Muscle layer of colon (tissue), 2 donors: ENCODE results near the gene TSSC4.

Experiments used
- H3K27ac ChIP-seq: one replicate; pipeline ENCODE4 v1.7.0; 2013; ENCODE audit warnings: low read depth, mild to moderate bottlenecking, low read length, moderate library complexity
- H3K27me3 ChIP-seq, 2 donors: one replicate each; pipeline ENCODE4 v1.7.0; 2013; ENCODE audit warnings: low read length in 2 of 2, mild to moderate bottlenecking in 2 of 2; ENCODE audit not compliant: insufficient read depth in 2 of 2, control insufficient read depth in 1 of 2
- H3K36me3 ChIP-seq: one replicate; pipeline ENCODE4 v1.7.0; 2013; ENCODE audit warnings: mild to moderate bottlenecking, low read length; ENCODE audit not compliant: insufficient read depth
- H3K4me1 ChIP-seq: one replicate; pipeline ENCODE4 v1.7.0; 2013; ENCODE audit warnings: mild to moderate bottlenecking, low read length; ENCODE audit not compliant: insufficient read depth
- H3K4me3 ChIP-seq, 2 donors: one replicate each; pipeline ENCODE4 v1.7.0; 2013; ENCODE audit warnings: low read length in 2 of 2, low read depth in 1 of 2, mild to moderate bottlenecking in 1 of 2, moderate library complexity in 1 of 2
- H3K9ac ChIP-seq: one replicate; pipeline ENCODE4 v1.7.0; 2013; ENCODE audit warnings: low read length
- H3K9me3 ChIP-seq: one replicate; pipeline ENCODE4 v1.7.0; 2013; ENCODE audit warnings: mild to moderate bottlenecking, low read length
- donor health status: abdominal sarcoma.
- donor health status: Adenocarcinoma of cecum.

The TSSC4 gene

DNA sequence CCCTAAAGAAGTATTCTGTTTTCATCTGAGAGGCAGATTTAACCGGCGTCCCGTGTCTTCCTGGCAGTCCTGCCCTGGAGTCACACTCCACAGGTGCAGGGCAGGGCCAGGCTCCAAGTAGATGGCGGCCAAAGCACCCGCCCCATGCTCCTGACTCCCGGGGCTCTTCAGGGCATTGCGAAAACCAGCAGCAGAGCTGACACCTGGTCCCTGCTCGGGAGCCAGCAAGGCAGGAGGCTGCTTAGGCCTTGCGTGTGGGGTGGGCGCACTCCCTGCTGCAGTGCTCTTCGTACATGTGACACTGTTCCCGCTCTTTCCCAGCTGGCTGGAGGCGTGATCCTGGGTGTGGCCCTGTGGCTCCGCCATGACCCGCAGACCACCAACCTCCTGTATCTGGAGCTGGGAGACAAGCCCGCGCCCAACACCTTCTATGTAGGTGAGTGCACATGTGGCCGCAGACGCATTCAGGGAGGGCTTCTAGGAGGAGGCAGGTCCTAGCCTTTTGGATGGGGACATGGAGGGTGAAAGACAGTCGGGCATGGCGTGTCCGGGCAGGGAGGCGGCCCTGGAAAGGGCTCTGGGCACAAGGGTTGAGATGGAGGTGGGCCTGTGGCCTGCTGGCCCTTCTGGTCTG lies 10.3 kb upstream of the TSSC4 start:
- Histone ChIP-seq H3K4me3 (peak overlapping the region in 1 of 2 donors; percentile 32), H3K27ac (peak overlapping the region; percentile 97), H3K9ac (peak overlapping the region; percentile 53), H3K9me3 (no peaks in the 10 kb centered on the region), H3K36me3 (peaks cover 18% of the 10 kb centered on the region), H3K4me1 (peaks cover 72% of the 10 kb centered on the region), H3K27me3 (no peaks in the 10 kb centered on the region)

DNA sequence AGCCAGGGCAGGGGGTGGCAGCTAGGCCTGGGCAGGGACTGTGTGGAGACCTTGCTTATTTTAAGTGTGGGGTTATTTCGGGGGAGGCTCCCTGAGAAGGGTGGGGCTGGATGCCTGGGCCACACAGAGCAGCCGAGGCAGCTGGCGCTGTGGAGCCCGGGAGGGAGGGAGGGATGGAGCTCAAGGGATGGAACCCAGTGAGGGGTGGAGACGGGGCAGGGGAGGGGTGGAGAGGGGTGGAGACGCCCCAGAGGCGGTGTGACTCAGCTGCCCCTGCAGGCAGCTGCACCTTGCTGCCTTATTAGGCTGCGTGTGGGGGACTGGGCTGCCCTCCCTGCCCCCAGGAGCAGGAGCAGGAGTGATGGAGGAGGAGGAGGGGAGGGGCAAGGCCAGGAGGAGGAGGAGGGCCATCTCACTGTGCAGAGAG lies 9.8 kb upstream of the TSSC4 start:
- peak overlapping the region in 1 of 2 donors; percentile 32 for H3K4me3 ChIP-seq
- no peaks in the 10 kb centered on the region for H3K9me3 ChIP-seq
- H3K4me1 ChIP-seq, result peaks cover 67% of the 10 kb centered on the region
- peaks cover 23% of the 10 kb centered on the region for H3K36me3 ChIP-seq
- peak overlapping the region; percentile 97 for H3K27ac ChIP-seq
- no peak overlapping the region for H3K9ac ChIP-seq
- H3K27me3 ChIP-seq, result no peaks in the 10 kb centered on the region

DNA sequence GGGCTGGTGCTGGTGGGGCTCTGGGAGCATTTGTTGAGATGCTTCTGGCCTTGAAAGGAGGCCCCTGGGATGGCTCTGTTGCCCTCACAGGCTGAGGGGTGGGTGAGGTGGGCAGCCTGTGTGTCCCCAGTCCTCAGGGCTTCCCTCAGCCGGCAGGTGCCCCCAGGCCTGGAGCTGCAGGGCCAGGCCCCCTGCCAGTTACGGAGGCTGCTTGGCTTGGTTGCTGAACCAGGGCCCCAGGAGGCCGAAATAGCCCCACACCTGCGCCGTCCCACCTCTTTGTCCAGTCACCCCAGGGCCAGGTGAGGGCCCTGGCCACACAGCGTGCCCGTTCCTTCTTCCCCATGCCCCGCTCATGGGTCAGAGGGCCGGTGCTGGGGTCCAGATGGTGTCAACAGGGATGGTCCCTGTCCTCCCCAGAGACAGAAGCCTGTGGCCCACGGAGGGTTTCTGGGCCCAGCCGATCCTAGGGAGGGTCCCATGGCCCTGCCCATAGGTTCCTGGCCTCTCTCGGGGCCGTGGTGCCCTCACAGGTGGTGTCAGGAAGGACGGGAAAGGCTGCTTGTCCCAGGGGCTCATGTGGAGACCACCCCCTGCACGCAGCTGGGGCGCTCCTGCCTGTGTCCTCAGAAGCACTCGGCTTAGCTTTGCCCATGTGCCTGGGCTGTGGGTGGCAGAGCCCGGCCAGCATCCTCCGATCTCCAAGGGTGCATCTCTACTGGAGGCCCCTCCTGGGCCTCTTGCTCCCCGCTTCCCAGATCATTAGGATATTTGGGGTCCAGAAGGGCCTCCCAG lies 9.2 kb upstream of the TSSC4 start:
- peak overlapping the region; percentile 96 for H3K27ac ChIP-seq
- peaks cover 29% of the 10 kb centered on the region for H3K36me3 ChIP-seq
- no peaks in the 10 kb centered on the region for H3K9me3 ChIP-seq
- H3K27me3 ChIP-seq, result no peaks in the 10 kb centered on the region
- H3K4me1 ChIP-seq, result peaks cover 61% of the 10 kb centered on the region
- no peak overlapping the region for H3K4me3 ChIP-seq
- H3K9ac ChIP-seq, result peak overlapping the region; percentile 33

DNA sequence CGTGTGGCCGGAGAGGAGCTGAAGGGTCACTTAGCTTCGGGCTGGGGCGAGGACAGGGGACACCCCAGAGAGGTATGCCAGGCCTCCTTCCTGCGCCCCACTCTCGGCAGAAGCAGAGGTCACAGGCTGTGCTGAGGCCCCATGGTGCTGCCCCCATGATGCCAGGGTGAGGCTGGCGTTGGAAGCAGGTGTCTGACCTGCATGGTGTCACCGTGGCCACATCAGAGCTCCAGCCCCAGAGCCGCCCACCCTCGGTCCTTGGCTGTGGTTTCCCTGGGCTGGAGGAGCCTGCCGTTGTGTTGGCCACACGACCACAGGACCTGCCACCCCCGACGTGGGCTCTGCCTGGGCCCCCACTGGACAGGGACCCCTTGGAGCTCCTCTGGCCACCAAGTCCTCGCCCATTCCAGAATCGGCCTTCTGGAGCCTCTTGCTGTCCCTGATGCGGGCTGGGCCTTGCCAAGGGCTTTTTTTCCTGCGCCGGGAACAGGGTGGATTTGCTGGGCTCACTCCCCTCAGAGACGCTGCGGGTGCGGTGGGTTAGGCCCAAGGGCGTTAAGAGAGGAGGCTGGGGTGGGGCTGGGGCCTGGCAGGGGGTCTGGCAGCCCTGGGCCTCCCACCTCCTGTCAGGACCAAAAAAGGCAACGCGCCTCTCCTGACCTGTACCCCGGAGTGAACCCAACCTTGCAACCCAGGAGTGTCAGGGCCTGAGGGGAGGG lies 8.2 kb upstream of the TSSC4 start:
- Histone ChIP-seq H3K27ac (peak overlapping the region; percentile 96), H3K9ac (peak overlapping the region; percentile 33)

DNA sequence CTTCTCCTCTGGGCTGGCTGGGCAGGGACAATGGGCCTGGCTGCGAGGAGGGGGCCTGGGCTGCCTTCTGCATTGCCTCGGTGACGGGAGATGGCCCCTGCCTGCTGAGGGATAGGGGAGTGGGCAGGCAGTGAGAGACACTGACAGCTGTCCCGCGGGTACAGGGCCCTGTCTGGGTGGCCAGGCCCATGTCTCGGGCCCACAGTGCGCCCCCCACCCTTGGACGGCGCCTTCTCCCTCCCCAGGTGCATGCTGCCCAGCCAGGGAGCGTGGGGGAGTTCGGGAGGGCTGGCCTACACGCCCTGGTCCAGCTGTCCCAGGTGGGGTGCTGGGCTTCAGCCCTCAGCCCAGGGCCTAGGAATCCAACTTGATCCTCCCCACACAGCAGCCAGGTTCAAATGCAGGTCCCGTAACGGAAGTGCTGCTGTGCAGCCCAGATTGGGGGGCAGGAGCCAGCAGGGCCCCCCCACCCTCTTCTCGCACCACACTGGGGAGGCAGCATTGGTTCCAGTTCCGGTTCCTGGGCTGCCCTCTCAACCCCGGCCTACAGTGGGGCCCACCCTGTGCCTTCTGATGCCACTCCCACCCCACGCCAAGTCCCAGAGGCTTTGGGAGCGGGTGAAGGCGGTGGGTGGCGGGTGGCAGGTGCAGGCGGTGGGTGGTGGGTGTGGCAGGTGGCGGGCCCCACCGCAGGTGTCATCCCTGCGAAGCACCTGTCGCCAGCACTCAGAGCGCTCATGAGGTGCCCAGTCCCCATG lies 7.3 kb upstream of the TSSC4 start:
- H3K27ac ChIP-seq, result peak overlapping the region; percentile 96
- H3K27me3 ChIP-seq, result no peaks in the 10 kb centered on the region
- no peak overlapping the region for H3K9ac ChIP-seq
- no peaks in the 10 kb centered on the region for H3K9me3 ChIP-seq
- no peak overlapping the region for H3K4me3 ChIP-seq
- peaks cover 42% of the 10 kb centered on the region for H3K4me1 ChIP-seq
- H3K36me3 ChIP-seq, result peaks cover 40% of the 10 kb centered on the region

More for the DNA sequence above, 8.2 kb upstream of the TSSC4 start:
- no peaks in the 10 kb centered on the region for H3K27me3 ChIP-seq
- H3K4me3 ChIP-seq, result no peak overlapping the region
- H3K4me1 ChIP-seq, result peaks cover 50% of the 10 kb centered on the region
- peaks cover 38% of the 10 kb centered on the region for H3K36me3 ChIP-seq
- no peaks in the 10 kb centered on the region for H3K9me3 ChIP-seq

GRCh38 chr11:2393941-2394817 lies 6.4 kb upstream of the TSSC4 start:
- peaks cover 38% of the 10 kb centered on the region for H3K4me1 ChIP-seq
- H3K36me3 ChIP-seq, result peaks cover 44% of the 10 kb centered on the region
- no peak overlapping the region for H3K9ac ChIP-seq
- no peak overlapping the region for H3K4me3 ChIP-seq
- H3K27ac ChIP-seq, result no peak overlapping the region
- no peaks in the 10 kb centered on the region for H3K9me3 ChIP-seq
- no peaks in the 10 kb centered on the region for H3K27me3 ChIP-seq

- Histone ChIP-seq H3K4me3 (no peak overlapping the region), H3K4me1 (peaks cover 38% of the 10 kb centered on the region), H3K27me3 (no peaks in the 10 kb centered on the region), H3K9ac (no peak overlapping the region), H3K9me3 (no peaks in the 10 kb centered on the region), H3K27ac (no peak overlapping the region), H3K36me3 (peaks cover 44% of the 10 kb centered on the region)
Measured at GRCh38 chr11:2394818-2395105, 5.8 kb upstream of the TSSC4 start.

DNA sequence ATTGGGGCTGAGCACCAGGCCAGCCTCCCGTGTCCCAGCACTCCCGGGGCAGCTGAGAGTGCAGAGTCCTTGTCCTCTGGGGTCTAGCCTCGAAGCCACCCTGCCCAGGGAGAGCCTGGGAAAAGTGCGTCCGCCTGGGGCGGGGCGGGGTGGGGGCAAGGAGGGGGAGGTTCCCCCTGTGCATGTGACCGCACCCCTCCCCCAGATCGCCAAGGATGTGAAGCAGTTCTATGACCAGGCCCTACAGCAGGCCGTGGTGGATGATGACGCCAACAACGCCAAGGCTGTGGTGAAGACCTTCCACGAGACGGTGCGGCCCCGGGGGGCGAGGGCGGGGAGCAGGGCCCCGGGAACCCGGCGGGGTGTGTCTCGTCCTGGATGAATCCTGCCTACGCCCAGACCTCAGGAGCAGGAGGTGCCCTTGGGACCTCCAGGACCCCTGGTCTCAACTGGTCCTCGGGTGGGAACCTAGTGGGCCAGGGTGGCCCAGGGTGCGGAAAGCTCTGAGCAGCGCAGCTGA lies 5.3 kb upstream of the TSSC4 start:
- no peak overlapping the region for H3K9ac ChIP-seq
- H3K36me3 ChIP-seq, result peaks cover 44% of the 10 kb centered on the region
- H3K4me1 ChIP-seq, result peaks cover 34% of the 10 kb centered on the region
- H3K4me3 ChIP-seq, result no peak overlapping the region
- no peaks in the 10 kb centered on the region for H3K9me3 ChIP-seq
- no peaks in the 10 kb centered on the region for H3K27me3 ChIP-seq
- no peak overlapping the region for H3K27ac ChIP-seq

DNA sequence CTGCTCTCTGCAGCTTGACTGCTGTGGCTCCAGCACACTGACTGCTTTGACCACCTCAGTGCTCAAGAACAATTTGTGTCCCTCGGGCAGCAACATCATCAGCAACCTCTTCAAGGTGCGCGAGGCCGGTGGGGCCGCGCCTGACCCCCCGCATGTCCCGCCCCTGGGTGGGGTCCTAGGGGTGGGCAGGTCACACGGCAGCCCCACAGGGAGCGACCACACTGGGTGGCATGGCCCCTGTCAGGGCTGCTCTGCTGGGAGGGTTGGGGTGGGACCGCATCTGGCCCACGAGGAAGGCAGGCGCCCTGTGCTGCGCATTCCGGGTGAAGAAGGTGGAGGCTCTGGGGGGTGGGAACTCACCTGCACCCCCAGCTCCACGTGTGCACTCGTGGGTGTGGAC lies 4.7 kb upstream of the TSSC4 start:
- no peak overlapping the region for H3K4me3 ChIP-seq
- H3K36me3 ChIP-seq, result peaks cover 44% of the 10 kb centered on the region
- no peak overlapping the region for H3K27ac ChIP-seq
- peaks cover 30% of the 10 kb centered on the region for H3K4me1 ChIP-seq
- no peak overlapping the region for H3K9ac ChIP-seq
- no peaks in the 10 kb centered on the region for H3K9me3 ChIP-seq
- no peaks in the 10 kb centered on the region for H3K27me3 ChIP-seq

DNA sequence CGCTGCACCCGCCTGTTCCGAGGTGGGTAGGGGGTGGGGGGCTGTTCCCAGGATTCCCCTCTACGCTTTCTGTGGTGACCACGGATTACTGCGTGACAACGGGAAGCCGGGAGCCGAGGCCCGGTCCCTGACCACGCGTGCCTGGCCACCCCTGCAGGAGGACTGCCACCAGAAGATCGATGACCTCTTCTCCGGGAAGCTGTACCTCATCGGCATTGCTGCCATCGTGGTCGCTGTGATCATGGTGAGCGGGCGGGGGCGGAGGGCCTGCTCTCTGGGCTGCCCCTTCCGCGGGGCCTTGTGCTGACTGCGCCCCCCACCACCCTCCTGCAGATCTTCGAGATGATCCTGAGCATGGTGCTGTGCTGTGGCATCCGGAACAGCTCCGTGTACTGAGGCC lies 4.1 kb upstream of the TSSC4 start:
- Histone ChIP-seq H3K27me3 (no peaks in the 10 kb centered on the region), H3K36me3 (peaks cover 44% of the 10 kb centered on the region), H3K9me3 (no peaks in the 10 kb centered on the region), H3K4me1 (peaks cover 27% of the 10 kb centered on the region), H3K27ac (no peak overlapping the region), H3K9ac (no peak overlapping the region), H3K4me3 (no peak overlapping the region)
